Caco-2 (cell line): ENCODE measurements around the gene ZNF37A. TPM values are rescaled to one million over a fixed set of nuclear protein-coding genes. Genes with fewer than 3 reads are reported as not detected.

ENCODE experiments used
- BruUV-seq: library from RNA; stranded (reverse); fragments of 400-500 nt; replicated peaks from 2 replicates; lab custom pipeline; 2021; lab: Mats Ljungman, UMichigan
- CTCF ChIA-PET: fragments of 300-600 bp; sonication (Branson Sonifier 250); formaldehyde crosslinking; loops from one replicate; lab custom pipeline; 2022; ENCODE audit warnings: antibody characterized with exemption; lab: Charles Lee
- POLR2A ChIA-PET: fragments of 300-600 bp; sonication (Branson Sonifier 250); formaldehyde crosslinking; loops from one replicate; lab custom pipeline; 2022; ENCODE audit warnings: antibody characterized with exemption; lab: Charles Lee
- DNase-seq, 2 experiments: peaks; one replicate each; pipeline versions ENCODE4 v3.0.0 to v3.0.0-alpha.2; 2020 to 2022
- H3K27me3 ChIP-seq: replicated peaks from 2 replicates; pipeline ENCODE4 v1.6.0; 2011; ENCODE audit warnings: low read length; ENCODE audit not compliant: control insufficient read depth, insufficient read depth
- H3K36me3 ChIP-seq: 2 replicates; pipeline ENCODE4 v1.5.1; 2011; ENCODE audit warnings: low read length; ENCODE audit not compliant: control insufficient read depth, insufficient read depth
- H3K4me1 ChIP-seq: fragments of 250-450 bp; sonication (Bioruptor Pico); 2 replicates; pipeline ENCODE4 v1.5.1; 2020; ENCODE audit warnings: mild to moderate bottlenecking
- H3K4me3 ChIP-seq: 2 replicates; pipeline ENCODE4 v1.5.1; 2011; ENCODE audit warnings: low read depth, mild to moderate bottlenecking, control low read depth, low read length
- H3K9me3 ChIP-seq: fragments of 250-450 bp; sonication (Bioruptor Pico); 2 replicates; pipeline ENCODE4 v1.5.1; 2020; ENCODE audit warnings: mild to moderate bottlenecking, moderate library complexity
- H3K27ac Mint-ChIP-seq: one replicate; pipeline ENCODE4 v1.8.0; 2022; ENCODE audit warnings: mixed read lengths; ENCODE audit not compliant: unreplicated experiment
- H3K27me3 Mint-ChIP-seq: one replicate; pipeline ENCODE4 v1.8.0; 2022; ENCODE audit warnings: mixed read lengths; ENCODE audit not compliant: insufficient read depth, unreplicated experiment
- H3K36me3 Mint-ChIP-seq: one replicate; pipeline ENCODE4 v1.8.0; 2022; ENCODE audit warnings: mild to moderate bottlenecking, mixed read lengths; ENCODE audit not compliant: insufficient read depth, unreplicated experiment
- H3K4me1 Mint-ChIP-seq: one replicate; pipeline ENCODE4 v1.8.0; 2022; ENCODE audit warnings: low read depth, mixed read lengths; ENCODE audit not compliant: unreplicated experiment
- H3K4me3 Mint-ChIP-seq: one replicate; pipeline ENCODE4 v1.8.0; 2022; ENCODE audit warnings: mild to moderate bottlenecking, moderate library complexity, mixed read lengths; ENCODE audit not compliant: unreplicated experiment
- H3K9me3 Mint-ChIP-seq: one replicate; pipeline ENCODE4 v1.8.0; 2022; ENCODE audit warnings: mixed read lengths; ENCODE audit not compliant: unreplicated experiment
- CTCF ChIP-seq, 2 experiments: fragments of 200-600 bp in 1 of 2; IDR thresholded peaks; 1 replicate in 1 of 2; 2 replicates in 1 of 2; pipeline versions ENCODE4 v1.5.1 to v1.8.0; 2011 to 2022; ENCODE audit warnings: antibody characterized with exemption in 1 of 2, control low read depth in 1 of 2, inconsistent platforms in 1 of 2, low read depth in 1 of 2, low read length in 1 of 2, mild to moderate bottlenecking in 1 of 2, moderate library complexity in 1 of 2; ENCODE audit not compliant: insufficient read depth in 1 of 2, severe bottlenecking in 1 of 2, unreplicated experiment in 1 of 2
- intact Hi-C: fragments of 100-400 bp; cut with micrococcal nuclease; formaldehyde crosslinking; loops from one replicate; pipeline ENCODE4 v1.10.0; 2022; ENCODE audit not compliant: unreplicated experiment
- total RNA-seq: library from RNA; stranded (reverse); gene quantifications from 2 replicates; pipeline ENCODE4 v1.2.3, GENCODE V29; 2022

Gene ZNF37A
- total RNA-seq, 1 experiment from 2014 or later: 14.0 TPM

- Mint-ChIP-seq H3K27ac (no peak overlapping the region), H3K9me3 (peaks cover 78% of the 10 kb centered on the region), H3K4me3 (no peak overlapping the region), H3K36me3 (peaks cover 63% of the 10 kb centered on the region), H3K27me3 (no peaks in the 10 kb centered on the region), H3K4me1 (no peaks in the 10 kb centered on the region)
- TSS peak; percentile 1 for BruUV-seq
- POLR2A ChIA-PET: no interaction called here
- DNase-seq: no peak
- no peaks in the 10 kb centered on the region for H3K4me1 ChIP-seq
- no peaks in the 10 kb centered on the region for H3K27me3 ChIP-seq
- peaks cover 80% of the 10 kb centered on the region for H3K9me3 ChIP-seq
- peaks cover 9% of the 10 kb centered on the region for H3K36me3 ChIP-seq
- intact Hi-C loops: no loop called here
- CTCF ChIA-PET: no interaction called here
- no peak for TF ChIP-seq CTCF (IDR thresholded peaks at IDR 0.05; ENCODE audit: insufficient read depth in 1 of 2, low read depth in 1 of 2, low read length in 1 of 2, severe bottlenecking in 1 of 2, unreplicated experiment in 1 of 2)
- H3K4me3 ChIP-seq: no peak overlapping the region
Measured at GRCh38 chr10:38119038-38119437, 24.9 kb downstream of the ZNF37A start.

- Mint-ChIP-seq H3K36me3 (peaks cover 6% of the 10 kb centered on the region), H3K4me1 (no peaks in the 10 kb centered on the region), H3K9me3 (peaks cover 72% of the 10 kb centered on the region), H3K27me3 (no peaks in the 10 kb centered on the region), H3K27ac (no peak overlapping the region), H3K4me3 (no peak overlapping the region)
- ChIA-PET CTCF (no interaction called here), POLR2A (no interaction called here)
- H3K4me1 ChIP-seq: no peaks in the 10 kb centered on the region
- H3K36me3 ChIP-seq: no peaks in the 10 kb centered on the region
- no peaks in the 10 kb centered on the region for H3K27me3 ChIP-seq
- DNase-seq: no peak
- no peak overlapping the region for H3K4me3 ChIP-seq
- intact Hi-C loops: no loop called here
- peaks cover 24% of the 10 kb centered on the region for H3K9me3 ChIP-seq
- no TSS peak for BruUV-seq
- TF ChIP-seq CTCF (IDR thresholded peaks at IDR 0.05; ENCODE audit: insufficient read depth in 1 of 2, low read depth in 1 of 2, low read length in 1 of 2, severe bottlenecking in 1 of 2, unreplicated experiment in 1 of 2): no peak
Measured at GRCh38 chr10:38127812-38128211, 33.7 kb downstream of the ZNF37A start.

- ChIA-PET POLR2A (no interaction called here), CTCF (no interaction called here)
- no peak for TF ChIP-seq CTCF (IDR thresholded peaks at IDR 0.05; ENCODE audit: insufficient read depth in 1 of 2, low read depth in 1 of 2, low read length in 1 of 2, severe bottlenecking in 1 of 2, unreplicated experiment in 1 of 2)
- no TSS peak for BruUV-seq
- H3K4me3 ChIP-seq: no peak overlapping the region
- H3K27me3 ChIP-seq: no peaks in the 10 kb centered on the region
- intact Hi-C loops: no loop called here
- Mint-ChIP-seq H3K9me3 (peaks cover 21% of the 10 kb centered on the region), H3K36me3 (no peaks in the 10 kb centered on the region), H3K4me3 (no peak overlapping the region), H3K27ac (no peak overlapping the region), H3K27me3 (no peaks in the 10 kb centered on the region), H3K4me1 (no peaks in the 10 kb centered on the region)
- H3K4me1 ChIP-seq: no peaks in the 10 kb centered on the region
- no peak for DNase-seq
- no peaks in the 10 kb centered on the region for H3K9me3 ChIP-seq
- H3K36me3 ChIP-seq: no peaks in the 10 kb centered on the region
Measured at GRCh38 chr10:38143587-38143986, 49.5 kb downstream of the ZNF37A start.
